NOMO-1 treated with dmso at 0.1 percent for 144 hours (cell line): ENCODE data around the gene DEGS1.
A peak's percentile ranks its signal among the peaks of the same experiment; 100 is the strongest.

ENCODE experiments used
- DNase-seq: peaks from one replicate; lab custom pipeline; 2025; ENCODE audit not compliant: unreplicated experiment; lab: John Stamatoyannopoulos, UW

The DEGS1 gene

GRCh38 chr1:224182866-224183590 lies at the start of gene DEGS1:
DEGS1 (plus strand) TSS chr1:224183240; CDS start chr1:224183337, 97 bp downstream.
- peak; percentile 62 for DNase-seq

GRCh38 chr1:224133741-224134299 lies 49.2 kb upstream of the DEGS1 start:
- DNase-seq: no peak

GRCh38 chr1:224137518-224137917 lies 45.5 kb upstream of the DEGS1 start:
- no peak for DNase-seq

DNA sequence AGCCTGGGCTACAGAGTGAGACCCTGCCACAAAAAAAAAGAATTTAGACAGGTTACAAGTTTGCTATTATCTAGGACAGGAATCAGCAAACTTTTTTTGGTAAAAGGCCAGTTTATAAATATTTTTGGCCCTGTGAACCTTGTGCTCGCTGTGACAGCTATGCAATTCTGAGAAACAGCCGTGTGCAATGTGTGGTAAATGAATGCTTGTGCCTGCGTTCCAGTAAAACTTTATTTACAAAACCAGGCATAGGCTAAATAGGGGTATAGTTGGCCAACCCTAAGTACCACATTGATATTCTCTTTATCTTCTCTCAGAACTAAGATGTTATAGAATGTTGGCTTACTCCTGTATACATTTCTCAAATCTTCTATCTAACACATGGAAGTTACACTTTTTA lies 44.8 kb upstream of the DEGS1 start:
- DNase-seq: no peak

- DNase-seq: no peak
These were observed 41.3 kb upstream of the DEGS1 start for GRCh38 chr1:224141693-224142092.

GRCh38 chr1:224149709-224150108 lies 33.3 kb upstream of the DEGS1 start:
- no peak for DNase-seq

DNA sequence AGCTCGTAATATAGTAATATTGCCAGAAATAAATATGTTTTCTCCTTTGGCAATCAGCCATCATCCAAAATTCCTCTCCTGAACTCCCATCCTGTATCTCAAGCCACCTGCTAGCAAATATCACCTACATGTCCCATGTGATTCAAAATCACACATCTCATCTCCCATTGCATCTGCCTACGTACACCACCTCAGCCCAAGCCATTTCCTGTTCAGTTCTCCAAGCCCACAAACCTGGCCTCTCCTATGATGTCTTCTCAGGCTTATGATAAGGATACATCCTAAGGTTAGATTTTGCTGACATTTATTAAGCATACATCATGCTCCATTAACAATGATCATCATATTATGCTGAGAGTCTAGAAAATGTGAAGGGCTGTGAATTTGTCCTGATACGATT lies 31.9 kb upstream of the DEGS1 start:
- DNase-seq: no peak

DNA sequence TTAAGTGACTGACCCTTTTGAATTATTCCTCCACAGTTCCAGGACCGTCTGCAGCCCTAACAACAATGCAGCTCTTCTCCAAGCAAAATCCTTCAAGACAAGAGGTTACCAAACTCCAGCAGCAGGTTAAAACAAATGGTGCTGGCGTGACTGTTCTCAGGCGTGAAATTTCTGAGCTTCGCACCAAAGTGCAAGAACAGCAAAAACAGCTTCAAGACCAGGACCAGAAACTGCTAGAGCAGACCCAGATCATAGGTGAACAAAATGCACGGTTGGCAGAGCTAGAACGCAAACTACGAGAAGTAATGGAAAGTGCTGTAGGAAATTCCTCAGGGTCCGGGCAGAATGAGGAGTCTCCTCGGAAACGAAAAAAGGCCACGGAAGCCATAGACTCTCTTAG lies 25.7 kb upstream of the DEGS1 start:
- no peak for DNase-seq

- DNase-seq: no peak
These were observed 23.5 kb upstream of the DEGS1 start for GRCh38 chr1:224159541-224159940.

GRCh38 chr1:224160171-224160682 lies 22.8 kb upstream of the DEGS1 start:
- DNase-seq: no peak

DNA sequence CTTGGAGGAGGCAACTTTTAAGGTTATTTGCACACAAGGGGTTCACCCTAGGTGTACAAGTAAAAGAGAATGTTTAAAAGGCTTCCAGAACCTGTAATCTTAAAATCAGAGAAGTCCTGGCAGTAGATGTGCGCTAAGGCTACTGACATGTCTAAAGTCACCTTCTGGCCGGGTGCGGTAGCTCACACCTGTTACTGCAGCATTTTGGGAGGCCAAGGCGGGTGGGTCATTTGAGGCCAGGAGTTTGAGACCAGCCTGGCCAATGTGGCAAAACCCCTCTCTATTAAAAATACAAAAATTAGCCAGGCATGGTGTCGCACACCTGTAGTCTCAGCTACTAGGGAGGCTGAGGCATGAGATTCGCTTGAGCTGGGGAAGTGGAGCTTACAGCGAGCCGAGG lies 20.3 kb upstream of the DEGS1 start:
- no peak for DNase-seq

DNA sequence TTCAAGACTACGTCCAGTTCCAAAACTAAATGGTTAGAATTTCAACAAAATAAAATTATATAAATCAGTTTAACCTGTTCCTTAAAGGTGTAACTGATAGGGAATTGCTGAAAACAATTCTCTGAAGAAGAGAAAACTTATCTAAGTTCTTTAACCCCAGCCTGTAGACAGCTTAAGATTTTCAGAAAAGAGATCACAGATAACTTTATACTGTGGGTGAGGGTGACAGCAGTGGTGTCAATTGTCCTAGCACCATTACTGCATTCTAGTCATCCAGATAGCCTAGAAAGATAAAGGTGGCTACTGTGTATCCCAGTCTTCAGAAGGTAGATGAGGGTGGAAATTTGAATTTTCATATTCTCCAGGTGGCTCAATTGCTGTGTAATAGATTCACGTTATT lies 19.7 kb upstream of the DEGS1 start:
- DNase-seq: no peak

DNA sequence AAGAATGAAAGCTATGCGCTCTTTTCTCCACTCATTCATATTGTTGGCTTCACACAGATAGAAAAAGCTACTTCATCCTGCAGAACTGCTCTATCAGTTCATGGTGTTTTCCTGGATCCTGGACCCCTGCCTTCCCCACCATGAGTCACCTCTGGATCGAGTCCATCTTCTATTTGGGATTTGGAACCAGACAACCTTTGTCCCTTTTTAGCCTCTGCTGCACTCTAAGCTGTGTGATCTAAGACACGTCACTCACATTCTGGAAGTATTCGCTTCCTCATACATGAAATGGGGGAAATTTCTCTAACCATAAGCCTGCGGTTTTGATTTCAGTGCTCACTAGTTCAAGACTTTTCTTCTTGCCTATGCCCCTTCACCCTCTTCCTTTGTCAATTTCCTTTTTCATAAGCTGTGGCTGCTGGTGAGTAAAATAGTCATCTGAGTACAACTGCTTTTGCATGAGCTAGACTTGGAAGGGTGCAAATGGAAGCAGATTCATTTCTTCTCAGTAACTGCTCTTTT lies 14.1 kb upstream of the DEGS1 start:
- DNase-seq: peak; percentile 81

- no peak for DNase-seq
These were observed 13.2 kb upstream of the DEGS1 start for GRCh38 chr1:224169718-224170270.

- no peak for DNase-seq
These were observed 12.7 kb upstream of the DEGS1 start for GRCh38 chr1:224170343-224170742.

- peak; percentile 55 for DNase-seq
These were observed 12.1 kb upstream of the DEGS1 start for GRCh38 chr1:224170748-224171478.

- no peak for DNase-seq
These were observed 10.8 kb upstream of the DEGS1 start for GRCh38 chr1:224172229-224172628.

- DNase-seq: no peak
These were observed 9.5 kb upstream of the DEGS1 start for GRCh38 chr1:224173523-224173922.

GRCh38 chr1:224175617-224176016 lies 7.4 kb upstream of the DEGS1 start:
- no peak for DNase-seq

DNA sequence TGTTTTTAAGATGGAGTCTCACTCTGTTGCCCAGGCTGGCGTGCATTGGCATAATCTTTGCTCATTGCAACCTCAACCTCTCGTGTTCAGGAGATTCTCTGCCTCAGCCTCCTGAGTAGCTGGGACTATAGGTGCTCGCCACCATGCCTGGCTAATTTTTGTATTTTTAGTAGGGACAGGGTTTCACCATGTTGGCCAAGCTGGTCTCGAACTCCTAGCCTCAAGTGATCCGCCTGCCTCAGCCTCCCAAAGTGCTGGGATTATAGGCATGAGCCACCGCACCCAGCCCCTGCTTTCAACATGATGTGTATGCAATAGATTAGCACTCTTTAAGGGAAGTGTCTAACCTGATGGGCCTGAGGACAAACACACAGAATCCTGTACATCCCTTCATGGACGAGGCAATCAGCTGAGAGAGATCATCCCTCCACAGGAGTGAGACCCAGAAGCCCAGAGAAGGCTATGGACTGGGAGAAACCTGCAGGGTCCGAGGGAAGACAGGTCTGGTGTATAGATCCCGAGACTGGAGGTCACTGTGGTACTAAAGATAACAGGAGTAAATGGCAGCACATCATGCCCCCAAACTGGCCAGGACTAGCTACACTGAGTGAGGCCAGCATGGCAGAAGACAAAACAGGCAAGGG lies 5.6 kb upstream of the DEGS1 start:
- DNase-seq: no peak

DNA sequence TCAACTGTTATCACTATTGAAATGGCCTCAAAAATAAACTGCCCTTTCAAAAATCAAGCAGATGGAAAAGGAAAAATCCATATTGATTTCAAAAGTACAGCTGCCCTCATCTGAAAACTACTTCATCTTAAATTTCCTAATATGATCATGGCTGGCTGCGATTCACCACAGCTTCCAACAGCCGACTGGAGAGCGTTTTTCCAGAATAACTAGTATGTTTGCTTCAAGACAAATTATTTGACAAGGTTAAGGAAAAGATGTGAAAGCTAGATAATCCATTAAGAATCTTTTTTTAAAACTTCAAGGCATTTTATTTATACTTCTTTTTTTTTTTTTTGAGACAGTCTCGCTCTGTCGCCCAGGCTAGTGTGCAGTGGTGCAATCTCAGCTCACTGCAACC lies 4.1 kb upstream of the DEGS1 start:
- DNase-seq: no peak
